ENCODE measurements around the gene BACH2. TPM values are rescaled to one million over a fixed set of nuclear protein-coding genes. Genes with fewer than 3 reads are reported as not detected.
"Not testable (repeated sequence)": the region's sequence is repeated elsewhere in the genome, so short reads cannot be mapped to it uniquely, and the experiment has no call there.

BACH2 gene
- polyA plus RNA-seq, 1 donor from 2014 or later = 45.5 TPM

DNA sequence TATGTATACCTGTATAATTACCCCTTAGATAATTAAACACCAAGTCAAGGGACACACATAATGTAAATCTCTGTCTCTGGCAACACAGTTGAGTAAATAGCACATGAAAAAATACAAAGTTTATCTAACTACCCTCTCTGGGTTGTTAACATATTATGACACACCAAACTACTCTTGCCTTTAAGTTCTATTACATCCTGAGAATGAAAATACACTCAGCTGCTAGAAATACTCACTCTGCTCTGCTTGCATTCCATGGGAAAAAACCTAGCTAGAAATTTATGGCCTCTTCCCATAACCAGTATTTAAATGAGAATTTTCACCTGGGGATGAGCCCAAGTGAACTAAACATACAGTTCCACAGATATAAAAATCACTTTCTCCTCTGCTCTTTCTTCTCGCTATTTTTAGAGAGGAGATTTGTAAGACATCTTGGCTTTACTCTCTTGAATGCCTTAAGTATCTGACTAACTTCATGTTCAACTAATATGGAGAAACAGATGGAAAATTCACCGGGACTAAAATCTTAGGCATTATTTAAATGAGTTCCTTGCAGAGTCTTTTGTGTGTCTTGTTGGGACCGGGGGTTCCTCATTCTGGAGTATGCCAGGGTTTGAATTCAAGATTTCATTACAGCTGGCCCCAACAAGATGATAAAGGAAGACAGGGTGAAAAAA lies 261.5 kb downstream of the BACH2 start:
- Histone ChIP-seq H3K27ac (ENCODE audit: low read length) (no peak overlapping the region), H3K4me2 (ENCODE audit: low read length) (no peak overlapping the region), H2AFZ (ENCODE audit: low read depth, low read length) (no peak overlapping the region), H3K36me3 (ENCODE audit: insufficient read depth, low read length) (no peaks in the 10 kb centered on the region), H3K9me2 (ENCODE audit: insufficient read depth, low read length) (no peaks in the 10 kb centered on the region), H3K79me2 (replicated peaks; ENCODE audit: insufficient read depth, low read length) (peaks cover 9% of the 10 kb centered on the region), H3K9ac (ENCODE audit: low read length) (no peak overlapping the region), H3F3A (ENCODE audit: insufficient read depth, low read length, poor library complexity, severe bottlenecking) (no peaks in the 10 kb centered on the region), H3K4me3 (ENCODE audit: low read length) (no peak overlapping the region), H3K27me3 (ENCODE audit: insufficient read depth, low read depth, low read length) (no peaks in the 10 kb centered on the region), H3K9me3 (ENCODE audit: low read length) (no peaks in the 10 kb centered on the region), H4K20me1 (ENCODE audit: insufficient read depth) (no peaks in the 10 kb centered on the region)
- no peak for TF ChIP-seq RAD21 (conservative IDR thresholded peaks at IDR 0.05)
- no peak for TF ChIP-seq EZH2 (IDR thresholded peaks at IDR 0.05; ENCODE audit: borderline replicate concordance, insufficient read depth, low read length, poor library complexity, severe bottlenecking)
- no peak for TF ChIP-seq TAF1 (IDR thresholded peaks at IDR 0.05; ENCODE audit: low read depth)
- no peak for TF ChIP-seq EP300 (conservative IDR thresholded peaks at IDR 0.05; ENCODE audit: poor library complexity, severe bottlenecking)
- TF ChIP-seq, protein P1, sequence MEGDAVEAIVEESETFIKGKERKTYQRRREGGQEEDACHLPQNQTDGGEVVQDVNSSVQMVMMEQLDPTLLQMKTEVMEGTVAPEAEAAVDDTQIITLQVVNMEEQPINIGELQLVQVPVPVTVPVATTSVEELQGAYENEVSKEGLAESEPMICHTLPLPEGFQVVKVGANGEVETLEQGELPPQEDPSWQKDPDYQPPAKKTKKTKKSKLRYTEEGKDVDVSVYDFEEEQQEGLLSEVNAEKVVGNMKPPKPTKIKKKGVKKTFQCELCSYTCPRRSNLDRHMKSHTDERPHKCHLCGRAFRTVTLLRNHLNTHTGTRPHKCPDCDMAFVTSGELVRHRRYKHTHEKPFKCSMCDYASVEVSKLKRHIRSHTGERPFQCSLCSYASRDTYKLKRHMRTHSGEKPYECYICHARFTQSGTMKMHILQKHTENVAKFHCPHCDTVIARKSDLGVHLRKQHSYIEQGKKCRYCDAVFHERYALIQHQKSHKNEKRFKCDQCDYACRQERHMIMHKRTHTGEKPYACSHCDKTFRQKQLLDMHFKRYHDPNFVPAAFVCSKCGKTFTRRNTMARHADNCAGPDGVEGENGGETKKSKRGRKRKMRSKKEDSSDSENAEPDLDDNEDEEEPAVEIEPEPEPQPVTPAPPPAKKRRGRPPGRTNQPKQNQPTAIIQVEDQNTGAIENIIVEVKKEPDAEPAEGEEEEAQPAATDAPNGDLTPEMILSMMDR (IDR thresholded peaks at IDR 0.05; ENCODE audit: poor library complexity, severe bottlenecking) = no peak
- TF ChIP-seq SMC3 (conservative IDR thresholded peaks at IDR 0.05; ENCODE audit: poor library complexity) = no peak
- TF ChIP-seq MXI1 (conservative IDR thresholded peaks at IDR 0.05; ENCODE audit: poor library complexity, severe bottlenecking) = no peak
- TF ChIP-seq POLR2AphosphoS5 (IDR thresholded peaks at IDR 0.05) = no peak

DNA sequence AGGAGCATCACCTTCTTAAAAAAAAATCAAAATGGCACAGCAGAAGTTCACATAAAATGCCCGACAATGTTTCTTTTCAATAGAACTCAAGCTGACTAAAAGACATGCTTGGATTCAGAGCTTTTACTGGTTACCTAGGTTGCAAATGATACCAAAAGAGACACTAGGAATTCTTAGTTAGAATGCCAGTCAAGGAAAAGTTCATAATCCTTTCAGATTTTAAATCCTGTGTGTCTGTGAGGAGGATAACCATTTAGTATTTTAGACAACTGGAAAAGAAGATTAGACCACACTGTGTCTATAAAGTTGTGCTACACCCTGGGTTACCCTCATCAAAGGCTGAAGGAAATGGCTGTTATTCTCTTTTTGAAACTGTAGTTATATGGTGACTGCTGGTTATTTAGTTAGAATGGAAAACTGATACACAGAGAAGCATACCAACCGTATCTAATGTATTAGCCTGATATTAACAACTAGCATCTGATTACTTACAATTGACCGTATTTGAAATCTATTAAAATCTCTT lies 262.8 kb downstream of the BACH2 start:
- no peak overlapping the region for H3K4me3 ChIP-seq (ENCODE audit: low read length)
- H3K4me2 ChIP-seq (ENCODE audit: low read length) = no peak overlapping the region
- no peak for TF ChIP-seq MXI1 (conservative IDR thresholded peaks at IDR 0.05; ENCODE audit: poor library complexity, severe bottlenecking)
- TF ChIP-seq, protein P1 (IDR thresholded peaks at IDR 0.05; ENCODE audit: poor library complexity, severe bottlenecking) = no peak
- no peak overlapping the region for H3K9ac ChIP-seq (ENCODE audit: low read length)
- H3K27me3 ChIP-seq (ENCODE audit: insufficient read depth, low read depth, low read length) = no peaks in the 10 kb centered on the region
- no peaks in the 10 kb centered on the region for H3K36me3 ChIP-seq (ENCODE audit: insufficient read depth, low read length)
- no peaks in the 10 kb centered on the region for H3F3A ChIP-seq (ENCODE audit: insufficient read depth, low read length, poor library complexity, severe bottlenecking)
- peaks cover 20% of the 10 kb centered on the region for H3K79me2 ChIP-seq (replicated peaks; ENCODE audit: insufficient read depth, low read length)
- H3K9me2 ChIP-seq (ENCODE audit: insufficient read depth, low read length) = no peaks in the 10 kb centered on the region
- H3K9me3 ChIP-seq (ENCODE audit: low read length) = no peaks in the 10 kb centered on the region
- no peak overlapping the region for H3K27ac ChIP-seq (ENCODE audit: low read length)
- no peak overlapping the region for H2AFZ ChIP-seq (ENCODE audit: low read depth, low read length)
- H4K20me1 ChIP-seq (ENCODE audit: insufficient read depth) = no peaks in the 10 kb centered on the region

DNA sequence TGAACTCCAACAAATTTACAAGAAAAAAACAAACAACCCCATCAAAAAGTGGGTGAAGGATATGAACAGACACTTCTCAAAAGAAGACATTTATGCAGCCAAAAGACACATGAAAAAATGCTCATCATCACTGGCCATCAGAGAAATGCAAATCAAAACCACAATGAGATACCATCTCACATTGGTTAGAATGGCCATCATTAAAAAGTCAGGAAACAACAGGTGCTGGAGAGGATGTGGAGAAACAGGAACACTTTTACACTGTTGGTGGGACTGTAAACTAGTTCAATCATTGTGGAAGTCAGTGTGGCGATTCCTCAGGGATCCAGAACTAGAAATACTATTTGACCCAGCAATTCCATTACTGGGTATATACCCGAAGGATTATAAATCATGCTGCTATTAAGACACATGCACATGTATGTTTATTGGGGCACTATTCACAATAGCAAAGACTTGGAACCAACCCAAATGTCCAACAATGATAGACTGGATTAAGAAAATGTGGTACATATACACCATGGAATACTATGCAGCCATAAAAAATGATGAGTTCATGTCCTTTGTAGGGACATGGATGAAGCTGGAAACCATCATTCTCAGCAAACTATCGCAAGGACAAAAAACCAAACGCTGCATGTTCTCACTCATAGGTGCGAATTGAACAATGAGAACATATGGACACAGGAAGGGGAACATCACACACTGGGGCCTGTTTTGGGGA lies 264.0 kb downstream of the BACH2 start:
- not testable (repeated sequence) for H4K20me1 ChIP-seq (ENCODE audit: insufficient read depth); H3K4me3 ChIP-seq (ENCODE audit: low read length); H3K27me3 ChIP-seq (ENCODE audit: insufficient read depth, low read depth, low read length); H2AFZ ChIP-seq (ENCODE audit: low read depth, low read length); H3K9ac ChIP-seq (ENCODE audit: low read length); H3K9me3 ChIP-seq (ENCODE audit: low read length); H3K4me2 ChIP-seq (ENCODE audit: low read length); H3F3A ChIP-seq (ENCODE audit: insufficient read depth, low read length, poor library complexity, severe bottlenecking); H3K27ac ChIP-seq (ENCODE audit: low read length); H3K36me3 ChIP-seq (ENCODE audit: insufficient read depth, low read length); H3K9me2 ChIP-seq (ENCODE audit: insufficient read depth, low read length)
- peaks cover 20% of the 10 kb centered on the region for H3K79me2 ChIP-seq (replicated peaks; ENCODE audit: insufficient read depth, low read length)
